SU-DHL-6 (cell line): Measurements from ENCODE around the gene GABBR2.

Source experiments
- EZH2phosphoT487 ChIP-seq: fragments of 200-600 bp; sonication (generic), shearing (Covaris generic); conservative IDR thresholded peaks from 2 replicates; pipeline ENCODE4 v1.6.1; 2018; ENCODE audit warnings: mild to moderate bottlenecking, antibody characterized with exemption, low read length, moderate library complexity, mixed read lengths
- TF ChIP-seq, protein P1 (sequence below): fragments of 200-600 bp; sonication (generic); IDR thresholded peaks from one replicate; pipeline ENCODE4 v1.5.1; 2017; ENCODE audit warnings: antibody characterized with exemption, mild to moderate bottlenecking, low read length, moderate library complexity; ENCODE audit not compliant: insufficient read depth, poor library complexity, severe bottlenecking

DNA sequence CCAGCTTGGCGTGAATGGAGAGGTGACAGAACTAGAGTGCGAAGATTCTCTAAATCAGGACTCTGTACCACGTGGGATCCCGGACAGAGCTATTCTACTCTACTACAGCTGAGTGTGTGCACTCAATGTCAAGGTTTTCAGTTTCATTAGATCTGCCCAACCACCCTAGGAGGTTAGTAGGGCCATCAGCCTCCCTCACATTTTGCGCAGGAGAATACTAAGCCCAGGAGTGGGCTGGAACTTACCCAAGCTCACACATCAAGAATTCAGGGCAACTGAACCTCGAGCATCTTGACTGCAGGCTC lies 385.0 kb downstream of the GABBR2 start:
- TF ChIP-seq, protein P1, sequence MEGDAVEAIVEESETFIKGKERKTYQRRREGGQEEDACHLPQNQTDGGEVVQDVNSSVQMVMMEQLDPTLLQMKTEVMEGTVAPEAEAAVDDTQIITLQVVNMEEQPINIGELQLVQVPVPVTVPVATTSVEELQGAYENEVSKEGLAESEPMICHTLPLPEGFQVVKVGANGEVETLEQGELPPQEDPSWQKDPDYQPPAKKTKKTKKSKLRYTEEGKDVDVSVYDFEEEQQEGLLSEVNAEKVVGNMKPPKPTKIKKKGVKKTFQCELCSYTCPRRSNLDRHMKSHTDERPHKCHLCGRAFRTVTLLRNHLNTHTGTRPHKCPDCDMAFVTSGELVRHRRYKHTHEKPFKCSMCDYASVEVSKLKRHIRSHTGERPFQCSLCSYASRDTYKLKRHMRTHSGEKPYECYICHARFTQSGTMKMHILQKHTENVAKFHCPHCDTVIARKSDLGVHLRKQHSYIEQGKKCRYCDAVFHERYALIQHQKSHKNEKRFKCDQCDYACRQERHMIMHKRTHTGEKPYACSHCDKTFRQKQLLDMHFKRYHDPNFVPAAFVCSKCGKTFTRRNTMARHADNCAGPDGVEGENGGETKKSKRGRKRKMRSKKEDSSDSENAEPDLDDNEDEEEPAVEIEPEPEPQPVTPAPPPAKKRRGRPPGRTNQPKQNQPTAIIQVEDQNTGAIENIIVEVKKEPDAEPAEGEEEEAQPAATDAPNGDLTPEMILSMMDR, result no peak
- no peak for TF ChIP-seq EZH2phosphoT487
